Measurements from ENCODE around the gene OR2Y1. TPM values are rescaled to one million over a fixed set of nuclear protein-coding genes. Genes with fewer than 3 reads are reported as not detected.

The OR2Y1 gene
- total RNA-seq, 1 donor from 2014 or later, result not detected

Other genes with a start within 250 kb of the OR2Y1 start
- 38.6 and 42.5 TPM in 2 replicates for gene CNOT6, start 245.7 kb downstream of the OR2Y1 start, total RNA-seq
- not detected in 2 replicates for gene SCGB3A1, start 148.6 kb downstream of the OR2Y1 start, total RNA-seq
- 0.32 and 0.56 TPM in 2 replicates for gene FLT4, start 90.5 kb downstream of the OR2Y1 start, total RNA-seq
- 126 and 135 TPM in 2 replicates for gene MGAT1, start 62.7 kb upstream of the OR2Y1 start, total RNA-seq
- 27.4 and 27.6 TPM in 2 replicates for gene ZFP62, start 121.2 kb upstream of the OR2Y1 start, total RNA-seq
- gene BTNL8, start 159.1 kb upstream of the OR2Y1 start, total RNA-seq, result not detected in 2 replicates
- not detected in 2 replicates for gene BTNL3, start 248.8 kb upstream of the OR2Y1 start, total RNA-seq